HS-5 (cell line): Measurements from ENCODE around the gene DAD1.
"Not testable (repeated sequence)": the region's sequence is repeated elsewhere in the genome, so short reads cannot be mapped to it uniquely, and the experiment has no call there.

ENCODE experiments used
- DNase-seq: peaks from one replicate; pipeline ENCODE4 v3.0.0-alpha.2; 2012; ENCODE audit warnings: low read depth

The DAD1 gene

GRCh38 chr14:22552001-22552826 is 36.8 kb downstream of the DAD1 start:
- DNase-seq: no peak

- no peak for DNase-seq
Measured at GRCh38 chr14:22551605-22551997, 37.4 kb downstream of the DAD1 start.

- no peak for DNase-seq
Measured at GRCh38 chr14:22549981-22550673, 38.9 kb downstream of the DAD1 start.

- no peak for DNase-seq
Measured at GRCh38 chr14:22549324-22549962, 39.6 kb downstream of the DAD1 start.

GRCh38 chr14:22547948-22548750 is 40.9 kb downstream of the DAD1 start:
- DNase-seq: no peak

- DNase-seq: no peak
Measured at GRCh38 chr14:22547313-22547947, 41.6 kb downstream of the DAD1 start.

- DNase-seq: no peak
Measured at GRCh38 chr14:22546722-22547071, 42.3 kb downstream of the DAD1 start.

- DNase-seq: no peak
Measured at GRCh38 chr14:22545842-22546721, 42.9 kb downstream of the DAD1 start.

GRCh38 chr14:22544881-22545420 is 44.1 kb downstream of the DAD1 start:
- no peak for DNase-seq

GRCh38 chr14:22544406-22544805 is 44.6 kb downstream of the DAD1 start:
- DNase-seq: no peak

GRCh38 chr14:22543570-22544357 is 45.3 kb downstream of the DAD1 start:
- not testable (repeated sequence) for DNase-seq

- DNase-seq: no peak
Measured at GRCh38 chr14:22542360-22542759, 46.7 kb downstream of the DAD1 start.

GRCh38 chr14:22541721-22542120 is 47.3 kb downstream of the DAD1 start:
- DNase-seq: no peak

- no peak for DNase-seq
Measured at GRCh38 chr14:22540811-22541360, 48.1 kb downstream of the DAD1 start.

- no peak for DNase-seq
Measured at GRCh38 chr14:22540293-22540692, 48.7 kb downstream of the DAD1 start.

GRCh38 chr14:22539831-22540230 is 49.2 kb downstream of the DAD1 start:
- DNase-seq: no peak

GRCh38 chr14:22538671-22539228 is 50.3 kb downstream of the DAD1 start:
- no peak for DNase-seq

- no peak for DNase-seq
Measured at GRCh38 chr14:22537436-22538310, 51.4 kb downstream of the DAD1 start.
